ENCODE measurements around the gene CAND2.

- TF ChIP-seq CTCF (IDR thresholded peaks at IDR 0.05), result no peak
- no peak for TF ChIP-seq POLR2A (IDR thresholded peaks at IDR 0.05)
Measured at GRCh38 chr3:12884186-12884680, 87.8 kb downstream of the CAND2 start.
